Stimulated activated CD4-positive, alpha-beta T cell treated with anti-CD3 and anti-CD28 coated beads, Interleukin-4, amount 100 ng/mL, for 24 hours (primary cell): ENCODE data around the gene PARD3.
"Not testable (repeated sequence)": the region's sequence is repeated elsewhere in the genome, so short reads cannot be mapped to it uniquely, and the experiment has no call there.

Experiments used
- DNase-seq: peaks from one replicate; pipeline ENCODE4 v3.0.0-alpha.2; 2020

Gene PARD3

GRCh38 chr10:34280599-34281374 lies 534.3 kb downstream of the PARD3 start:
- DNase-seq, result peak; percentile 5

- DNase-seq, result no peak
Observed at GRCh38 chr10:34275626-34276130, 539.4 kb downstream of the PARD3 start.

- no peak for DNase-seq
Observed at GRCh38 chr10:34274906-34275305, 540.2 kb downstream of the PARD3 start.

DNA sequence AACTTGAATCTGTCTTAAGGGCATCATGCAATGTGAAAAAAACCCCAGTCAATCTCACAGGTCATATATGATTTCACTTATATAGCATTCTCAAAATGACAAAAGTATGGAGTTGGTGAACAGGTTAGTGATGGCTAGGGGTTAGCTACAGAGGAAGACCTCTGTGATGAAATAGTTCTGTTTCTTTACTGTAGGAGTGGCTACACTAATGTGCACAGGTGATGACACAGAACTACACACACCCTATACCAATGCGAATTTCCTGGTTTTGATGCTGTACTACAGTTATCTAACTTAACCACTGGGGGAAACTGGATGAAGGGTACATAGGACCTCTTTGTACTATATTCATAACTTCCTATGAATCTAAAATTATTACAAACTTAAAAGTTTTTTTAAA lies 541.8 kb downstream of the PARD3 start:
- no peak for DNase-seq

DNA sequence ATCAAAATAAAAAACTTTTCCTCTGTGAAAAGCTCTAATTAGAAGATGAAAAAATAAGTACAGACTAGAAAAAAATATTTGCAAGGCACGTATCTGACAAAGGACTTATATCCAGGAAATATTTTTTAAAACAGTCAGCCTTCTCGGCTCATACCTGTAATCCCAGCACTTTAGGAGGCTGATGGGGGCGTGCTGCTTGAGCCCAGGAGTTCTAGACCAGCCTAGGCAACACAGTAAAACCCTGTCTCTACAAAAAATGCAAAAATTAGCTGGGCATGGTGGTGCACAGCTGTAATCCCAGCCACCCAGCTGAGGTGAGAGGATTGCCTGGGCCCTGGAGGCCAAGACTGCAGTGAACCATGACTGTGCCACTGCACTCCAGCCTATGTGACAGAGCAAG lies 542.8 kb downstream of the PARD3 start:
- no peak for DNase-seq

- DNase-seq, result not testable (repeated sequence)
Observed at GRCh38 chr10:34268410-34268809, 546.7 kb downstream of the PARD3 start.

GRCh38 chr10:34262985-34263384 lies 552.1 kb downstream of the PARD3 start:
- DNase-seq, result no peak

- DNase-seq, result no peak
Observed at GRCh38 chr10:34260904-34261303, 554.2 kb downstream of the PARD3 start.

GRCh38 chr10:34256216-34256615 lies 558.9 kb downstream of the PARD3 start:
- no peak for DNase-seq

DNA sequence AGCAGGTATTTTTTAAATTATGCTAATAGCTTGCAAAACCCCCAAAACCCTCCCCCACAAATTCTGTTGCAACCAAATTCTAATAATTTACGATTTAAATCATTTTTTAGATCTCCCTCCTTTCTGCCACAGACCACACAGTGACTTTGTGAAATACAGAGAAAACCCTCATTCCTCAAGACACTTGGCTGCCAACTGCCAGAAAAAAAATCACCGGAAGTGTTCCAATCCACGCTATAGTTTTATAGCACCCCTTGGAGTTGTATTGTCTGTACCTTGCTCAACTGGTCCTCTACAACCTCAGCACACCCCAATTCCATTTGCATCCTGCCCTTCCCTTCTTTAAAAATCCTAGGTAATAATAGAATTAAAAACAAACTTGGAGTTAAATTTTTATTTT lies 560.1 kb downstream of the PARD3 start:
- no peak for DNase-seq

DNA sequence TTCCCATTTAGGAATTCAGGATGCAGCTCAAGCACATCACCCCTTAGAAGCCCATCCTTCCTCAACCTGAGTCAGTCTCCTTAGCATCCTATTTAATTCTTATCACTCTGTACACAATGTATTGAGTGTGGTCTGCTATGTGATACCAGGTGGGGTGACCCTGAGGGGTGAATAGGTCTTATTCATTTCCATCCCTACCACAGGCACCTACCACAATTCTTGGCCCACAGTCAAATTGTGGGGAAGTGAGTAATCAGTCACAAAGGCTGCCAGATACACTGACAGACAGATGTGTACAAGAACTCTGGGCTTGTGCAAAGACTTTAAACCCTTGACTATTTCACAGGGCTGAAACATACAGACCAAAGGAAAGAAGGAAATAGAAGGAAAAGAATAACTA lies 560.5 kb downstream of the PARD3 start:
- no peak for DNase-seq

DNA sequence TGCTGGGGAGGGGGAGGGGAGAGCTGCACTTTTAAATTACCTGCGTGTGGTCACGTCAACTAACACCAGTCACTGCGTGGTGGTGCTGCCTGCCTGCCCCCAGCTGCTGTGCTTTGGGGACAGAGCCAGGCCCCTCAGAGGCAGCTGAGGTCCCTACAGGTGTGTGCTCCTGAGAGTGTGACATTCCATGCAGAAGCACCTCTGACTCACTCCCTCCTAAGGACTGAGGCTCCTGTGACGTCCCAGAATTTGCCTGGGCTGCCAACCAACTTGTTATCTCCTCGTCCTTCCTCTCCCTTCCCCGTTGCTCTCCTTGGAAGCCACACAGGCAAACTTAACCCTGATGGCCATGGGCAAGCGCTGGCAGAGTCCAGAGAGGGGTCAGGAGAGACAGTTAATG lies 563.0 kb downstream of the PARD3 start:
- no peak for DNase-seq

DNA sequence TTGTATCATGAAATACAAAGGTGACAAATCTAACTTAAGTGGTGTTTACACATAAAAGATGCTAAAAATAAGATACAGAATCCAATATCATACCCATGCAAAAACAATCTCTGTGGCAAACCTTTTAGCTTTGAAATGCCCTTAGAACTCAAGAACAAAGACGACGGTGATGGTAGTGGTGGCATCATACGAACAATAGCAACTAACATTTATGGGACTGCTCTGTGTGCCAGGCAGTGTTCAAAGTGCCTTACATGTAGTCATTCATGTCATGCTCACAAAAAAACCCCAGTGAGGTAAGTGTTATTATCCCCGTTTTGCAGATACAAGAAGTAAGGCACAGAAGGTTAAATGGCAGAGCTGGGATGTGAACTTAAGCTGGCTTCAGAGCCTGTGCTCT lies 563.9 kb downstream of the PARD3 start:
- no peak for DNase-seq

- no peak for DNase-seq
Observed at GRCh38 chr10:34250722-34251121, 564.4 kb downstream of the PARD3 start.

GRCh38 chr10:34249634-34250033 lies 565.5 kb downstream of the PARD3 start:
- DNase-seq, result no peak

- no peak for DNase-seq
Observed at GRCh38 chr10:34247560-34247959, 567.5 kb downstream of the PARD3 start.

GRCh38 chr10:34244756-34245484 lies 570.2 kb downstream of the PARD3 start:
- DNase-seq, result no peak

DNA sequence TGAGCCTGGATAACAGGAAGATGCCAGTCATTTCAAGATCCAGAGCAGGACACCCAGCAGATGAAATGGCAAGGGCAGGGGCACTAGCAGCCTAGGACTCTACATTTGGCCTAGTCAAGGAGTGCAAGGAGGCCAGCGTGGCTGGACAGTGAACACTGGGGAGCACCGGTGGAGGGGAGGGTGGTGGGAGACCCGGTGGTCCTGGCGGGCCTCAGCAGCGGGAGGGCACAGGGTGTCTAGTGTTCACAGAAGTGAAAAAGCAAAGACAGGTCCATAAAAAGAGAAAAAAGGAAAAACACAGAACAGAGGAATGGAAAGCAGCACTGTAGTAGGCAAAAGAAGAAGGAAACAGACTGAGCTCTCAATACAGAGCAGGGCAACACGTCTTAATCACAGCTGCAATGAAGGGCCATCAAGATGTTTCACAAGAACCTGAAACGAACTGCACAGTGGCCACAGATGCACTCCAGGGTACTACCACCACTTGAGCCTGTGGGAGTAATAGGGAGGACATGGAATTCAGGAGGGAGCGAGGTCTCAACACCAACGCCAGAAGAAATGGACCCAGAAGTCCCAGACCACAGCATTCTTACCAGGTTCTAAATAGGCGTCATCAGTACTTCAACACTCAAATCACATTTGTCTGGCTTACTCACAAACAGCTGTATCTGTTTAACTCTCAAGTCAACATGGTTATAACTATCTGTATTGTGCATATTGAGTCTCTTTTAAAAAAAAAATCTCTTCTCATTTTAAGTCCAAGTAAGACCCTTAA lies 573.7 kb downstream of the PARD3 start:
- no peak for DNase-seq

GRCh38 chr10:34240039-34240438 lies 575.1 kb downstream of the PARD3 start:
- no peak for DNase-seq

DNA sequence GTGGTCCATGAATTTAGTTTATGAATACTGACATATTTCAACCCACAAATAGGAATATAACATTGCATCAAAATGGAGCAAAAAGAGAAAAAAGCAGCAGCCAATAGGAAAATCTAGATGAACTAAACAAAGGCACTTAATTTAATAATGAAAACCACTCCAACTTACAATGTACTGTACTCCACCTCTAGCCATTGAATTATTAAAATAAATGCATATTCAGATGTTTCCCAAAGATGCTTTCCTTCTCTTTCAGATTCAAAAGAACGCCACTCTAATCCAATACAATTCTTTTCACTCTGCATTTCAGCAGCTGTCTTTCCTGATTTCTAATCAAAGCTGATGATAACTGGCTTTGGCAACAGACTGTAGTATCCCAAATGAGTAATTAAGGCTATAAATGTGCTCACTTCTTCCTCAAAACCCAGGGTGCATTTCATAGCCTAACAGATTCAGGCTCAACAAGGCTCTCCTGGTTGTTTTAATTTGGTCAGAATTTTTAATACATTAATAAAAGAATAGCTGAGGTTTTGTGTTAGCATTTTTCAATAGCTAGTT lies 577.1 kb downstream of the PARD3 start:
- no peak for DNase-seq

- no peak for DNase-seq
Observed at GRCh38 chr10:34236931-34237330, 578.2 kb downstream of the PARD3 start.

DNA sequence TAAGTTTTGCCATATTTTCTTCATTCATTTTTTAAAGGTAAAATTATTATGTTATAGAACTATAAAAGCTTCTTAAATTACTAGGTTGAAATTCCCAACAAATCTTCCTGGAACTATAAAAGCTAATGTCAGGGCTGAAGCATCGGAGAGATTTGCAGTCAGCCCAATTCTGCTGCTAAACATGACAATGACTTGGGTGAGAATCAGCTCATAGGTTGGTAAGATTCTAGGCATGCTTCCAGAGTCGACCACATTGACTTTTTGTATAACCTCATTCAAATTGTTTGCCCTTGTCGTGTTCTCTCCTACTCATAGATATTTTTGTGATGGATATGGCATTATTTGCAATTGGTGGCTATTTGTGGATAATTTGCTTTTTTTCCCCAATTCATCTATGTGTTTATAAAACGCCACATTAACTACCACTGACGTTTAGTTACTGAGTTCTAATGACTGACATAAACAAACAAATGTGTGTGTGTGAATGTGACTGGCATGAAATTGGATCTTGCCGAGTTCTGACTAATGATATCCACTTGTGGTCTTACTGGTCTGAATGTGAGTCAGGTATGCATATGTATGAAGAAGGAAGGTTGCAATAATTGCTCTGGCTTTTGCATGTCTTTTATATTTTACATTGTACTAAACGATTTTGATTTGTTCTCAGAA lies 579.8 kb downstream of the PARD3 start:
- no peak for DNase-seq

- no peak for DNase-seq
Observed at GRCh38 chr10:34232481-34232880, 582.6 kb downstream of the PARD3 start.
